Mononuclear cell (primary cell): ENCODE results near the gene EMX1. TPM values are rescaled to one million over a fixed set of nuclear protein-coding genes. Genes with fewer than 3 reads are reported as not detected.

Source experiments
- H3K27me3 ChIP-seq: 2 replicates; pipeline ENCODE4 v1.6.0; 2011; ENCODE audit warnings: low read length, control low read depth; ENCODE audit not compliant: insufficient read depth
- H3K4me1 ChIP-seq: 2 replicates; pipeline ENCODE4 v1.5.1; 2011; ENCODE audit warnings: mild to moderate bottlenecking, low read length, control low read depth; ENCODE audit not compliant: insufficient read depth
- H3K4me3 ChIP-seq: 2 replicates; pipeline ENCODE4 v1.5.1; 2011; ENCODE audit warnings: mild to moderate bottlenecking, low read length, moderate library complexity
- H3K9me3 ChIP-seq: 2 replicates; pipeline ENCODE4 v1.5.1; 2011; ENCODE audit warnings: low read depth, mild to moderate bottlenecking, control low read depth, low read length
- total RNA-seq: library from RNA; depleted of rRNA; stranded (reverse); fragments of >200 nt; gene quantifications from one replicate; pipeline ENCODE4 v1.2.3, GENCODE V29; 2012

EMX1 gene
- total RNA-seq, 1 donor = not detected

GRCh38 chr2:72982219-72982618, 64.9 kb downstream of the EMX1 start:
- no peaks in the 10 kb centered on the region for H3K9me3 ChIP-seq
- H3K4me1 ChIP-seq = peaks cover 24% of the 10 kb centered on the region
- H3K27me3 ChIP-seq = no peaks in the 10 kb centered on the region
- no peak overlapping the region for H3K4me3 ChIP-seq

- peaks cover 24% of the 10 kb centered on the region for H3K4me1 ChIP-seq
- no peak overlapping the region for H3K4me3 ChIP-seq
- H3K9me3 ChIP-seq = no peaks in the 10 kb centered on the region
These were observed 65.6 kb downstream of the EMX1 start for GRCh38 chr2:72982781-72983499.

GRCh38 chr2:72983500-72984161, 66.3 kb downstream of the EMX1 start:
- H3K9me3 ChIP-seq = no peaks in the 10 kb centered on the region
- peaks cover 22% of the 10 kb centered on the region for H3K4me1 ChIP-seq
- H3K4me3 ChIP-seq = no peak overlapping the region
- H3K27me3 ChIP-seq = no peaks in the 10 kb centered on the region

More at GRCh38 chr2:72982781-72983499, 65.6 kb downstream of the EMX1 start:
- H3K27me3 ChIP-seq = no peaks in the 10 kb centered on the region

- H3K4me1 ChIP-seq = peaks cover 16% of the 10 kb centered on the region
- no peaks in the 10 kb centered on the region for H3K27me3 ChIP-seq
- no peaks in the 10 kb centered on the region for H3K9me3 ChIP-seq
- no peak overlapping the region for H3K4me3 ChIP-seq
These were observed 66.9 kb downstream of the EMX1 start for GRCh38 chr2:72984172-72984671.

Other genes with a start within 250 kb of the EMX1 start
- 9.0 TPM for gene EXOC6B, start 91.5 kb upstream of the EMX1 start, total RNA-seq
- 1.2 TPM for gene SPR, start 30.1 kb upstream of the EMX1 start, total RNA-seq
- gene SFXN5, start 154.2 kb downstream of the EMX1 start, total RNA-seq = 8.9 TPM
- 14.5 TPM for gene RAB11FIP5, start 195.4 kb downstream of the EMX1 start, total RNA-seq